NCI-H526 treated with DMSO at 0.1 percent for 48 hours (cell line): Measurements from ENCODE around the gene PCDHGA9.
"Not testable (repeated sequence)": the region's sequence is repeated elsewhere in the genome, so short reads cannot be mapped to it uniquely, and the experiment has no call there.

ENCODE experiments used
- DNase-seq: peaks from one replicate; lab custom pipeline; 2025; lab: John Stamatoyannopoulos, UW

The PCDHGA9 gene

GRCh38 chr5:141414548-141415274 is 12.1 kb downstream of the PCDHGA9 start:
- DNase-seq, result not testable (repeated sequence)

DNA sequence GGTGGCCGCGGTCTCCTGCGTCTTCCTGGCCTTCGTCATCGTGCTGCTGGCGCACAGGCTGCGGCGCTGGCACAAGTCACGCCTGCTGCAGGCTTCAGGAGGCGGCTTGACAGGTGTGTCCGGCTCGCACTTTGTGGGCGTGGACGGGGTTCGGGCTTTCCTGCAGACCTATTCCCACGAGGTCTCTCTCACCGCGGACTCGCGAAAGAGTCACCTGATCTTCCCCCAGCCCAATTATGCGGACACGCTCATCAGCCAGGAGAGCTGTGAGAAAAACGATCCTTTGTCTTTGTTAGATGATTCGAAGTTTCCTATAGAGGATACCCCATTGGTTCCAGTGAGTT is 12.7 kb downstream of the PCDHGA9 start:
- DNase-seq, result not testable (repeated sequence)

DNA sequence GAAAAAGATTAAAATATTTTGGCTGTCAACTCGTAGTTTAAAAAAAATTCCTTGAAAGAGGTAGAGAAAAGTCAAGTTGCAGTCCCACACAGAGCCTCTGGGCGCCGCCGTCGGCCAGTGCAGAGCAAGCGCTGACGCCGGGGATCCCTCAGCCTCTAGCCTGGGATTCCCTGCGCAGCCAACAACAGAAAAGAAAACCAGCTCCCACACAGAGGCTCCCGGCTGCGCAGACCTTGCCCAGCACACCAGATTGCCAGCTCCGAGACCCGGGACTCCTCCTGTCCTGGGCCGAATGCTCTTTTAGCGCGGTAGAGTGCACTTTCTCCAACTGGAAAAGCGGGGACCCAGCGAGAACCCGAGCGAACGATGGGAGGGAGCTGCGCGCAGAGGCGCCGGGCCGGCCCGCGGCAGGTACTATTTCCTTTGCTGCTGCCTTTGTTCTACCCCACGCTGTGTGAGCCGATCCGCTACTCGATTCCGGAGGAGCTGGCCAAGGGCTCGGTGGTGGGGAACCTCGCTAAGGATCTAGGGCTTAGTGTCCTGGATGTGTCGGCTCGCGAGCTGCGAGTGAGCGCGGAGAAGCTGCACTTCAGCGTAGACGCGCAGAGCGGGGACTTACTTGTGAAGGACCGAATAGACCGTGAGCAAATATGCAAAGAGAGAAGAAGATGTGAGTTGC is 15.1 kb downstream of the PCDHGA9 start, which contains the start of gene PCDHGB7:
TSS of gene PCDHGB7 (plus strand) at position 184 of the 679 bp plus-strand sequence. CDS start at position 367, 183 bp downstream.
- peak; percentile 21 for DNase-seq

DNA sequence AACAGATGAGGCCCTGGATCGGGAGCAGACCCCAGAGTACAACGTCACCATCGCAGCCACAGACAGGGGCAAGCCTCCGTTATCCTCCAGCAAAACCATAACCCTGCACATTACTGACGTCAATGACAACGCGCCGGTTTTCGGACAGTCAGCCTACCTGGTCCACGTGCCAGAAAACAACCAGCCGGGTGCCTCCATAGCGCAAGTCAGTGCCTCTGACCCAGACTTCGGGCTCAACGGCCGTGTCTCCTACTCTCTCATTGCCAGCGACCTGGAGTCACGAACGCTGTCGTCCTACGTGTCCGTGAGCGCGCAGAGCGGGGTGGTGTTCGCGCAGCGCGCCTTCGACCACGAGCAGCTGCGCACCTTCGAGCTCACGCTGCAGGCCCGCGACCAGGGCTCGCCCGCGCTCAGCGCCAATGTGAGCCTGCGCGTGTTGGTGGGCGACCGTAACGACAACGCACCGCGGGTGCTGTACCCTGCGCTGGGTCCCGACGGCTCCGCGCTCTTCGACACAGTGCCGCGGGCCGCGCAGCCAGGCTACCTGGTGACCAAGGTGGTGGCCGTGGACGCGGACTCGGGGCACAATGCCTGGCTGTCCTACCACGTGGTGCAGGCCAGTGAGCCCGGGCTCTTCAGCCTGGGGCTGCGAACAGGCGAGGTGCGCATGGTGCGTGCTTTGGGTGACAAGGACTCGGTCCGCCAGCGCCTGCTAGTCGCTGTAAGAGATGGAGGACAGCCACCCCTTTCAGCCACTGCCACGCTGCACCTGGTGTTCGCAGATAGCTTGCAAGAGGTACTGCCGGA is 16.7 kb downstream of the PCDHGA9 start:
- no peak for DNase-seq

GRCh38 chr5:141420855-141421488 is 18.4 kb downstream of the PCDHGA9 start, which contains the start of gene PCDHGA11:
TSS of gene PCDHGA11 (plus strand) at chr5:141421051. CDS start at chr5:141421228, 177 bp downstream.
- no peak for DNase-seq

GRCh38 chr5:141421489-141421855 is 18.9 kb downstream of the PCDHGA9 start:
- no peak for DNase-seq

GRCh38 chr5:141422742-141423291 is 20.2 kb downstream of the PCDHGA9 start:
- no peak for DNase-seq

DNA sequence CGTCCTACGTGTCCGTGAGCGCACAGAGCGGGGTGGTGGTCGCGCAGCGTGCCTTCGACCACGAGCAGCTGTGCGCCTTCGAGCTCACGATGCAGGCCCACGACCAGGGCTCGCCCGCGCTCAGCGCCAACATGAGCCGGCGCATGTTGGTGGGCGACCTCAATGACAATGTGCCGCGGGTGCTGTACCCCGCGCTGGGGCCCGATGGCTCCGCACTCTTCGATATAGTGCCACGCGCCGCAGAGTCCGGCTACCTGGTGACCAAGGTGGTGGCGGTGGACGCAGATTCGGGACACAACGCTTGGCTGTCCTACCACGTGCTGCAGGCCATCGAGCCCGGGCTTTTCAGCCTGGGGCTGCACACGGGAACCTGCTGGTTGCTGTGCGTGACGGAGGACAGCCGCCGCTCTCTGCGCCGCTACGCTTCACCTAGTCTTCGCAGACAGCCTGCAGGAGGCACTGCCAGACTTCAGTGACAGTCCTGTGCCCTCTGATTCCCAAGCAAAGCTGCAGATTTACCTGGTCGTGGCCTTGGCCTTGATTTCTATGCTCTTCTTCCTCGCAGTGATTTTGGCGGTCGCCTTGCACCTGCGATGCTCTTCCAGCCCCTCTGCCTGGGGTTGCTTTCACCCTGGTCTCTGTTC is 25.3 kb downstream of the PCDHGA9 start:
- no peak for DNase-seq

GRCh38 chr5:141430332-141431113 is 27.9 kb downstream of the PCDHGA9 start, which contains the start of gene PCDHGA12:
TSS of gene PCDHGA12 (plus strand) at chr5:141430507. CDS start at chr5:141430760, 253 bp downstream.
- DNase-seq, result peak; percentile 78

- no peak for DNase-seq
Observed at GRCh38 chr5:141431286-141431685, 28.7 kb downstream of the PCDHGA9 start.

- DNase-seq, result not testable (repeated sequence)
Observed at GRCh38 chr5:141432308-141432707, 29.7 kb downstream of the PCDHGA9 start.

- DNase-seq, result not testable (repeated sequence)
Observed at GRCh38 chr5:141432726-141433125, 30.1 kb downstream of the PCDHGA9 start.

GRCh38 chr5:141434006-141434405 is 31.4 kb downstream of the PCDHGA9 start:
- no peak for DNase-seq

- no peak for DNase-seq
Observed at GRCh38 chr5:141437221-141437620, 34.6 kb downstream of the PCDHGA9 start.

- DNase-seq, result peak; percentile 42
Observed at GRCh38 chr5:141439411-141440141, 37.0 kb downstream of the PCDHGA9 start.

DNA sequence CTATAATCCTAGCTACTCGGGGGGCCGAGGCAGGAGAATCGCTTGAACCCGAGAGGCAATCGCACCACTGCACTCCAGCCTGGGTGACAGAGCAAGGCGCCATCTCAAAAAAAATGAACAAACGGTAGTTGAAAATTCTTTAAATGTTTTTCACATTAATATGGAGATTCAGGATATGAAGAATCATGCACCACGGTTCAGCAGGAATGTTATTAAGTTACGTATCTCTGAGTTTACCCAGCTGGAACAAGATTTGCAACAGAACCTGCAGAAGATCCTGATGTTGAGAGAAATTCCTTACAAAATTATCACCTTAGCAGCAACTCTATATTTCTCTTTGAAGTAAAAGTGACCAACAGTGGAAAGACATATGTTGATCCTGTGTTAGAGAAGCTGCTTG is 37.8 kb downstream of the PCDHGA9 start:
- no peak for DNase-seq

DNA sequence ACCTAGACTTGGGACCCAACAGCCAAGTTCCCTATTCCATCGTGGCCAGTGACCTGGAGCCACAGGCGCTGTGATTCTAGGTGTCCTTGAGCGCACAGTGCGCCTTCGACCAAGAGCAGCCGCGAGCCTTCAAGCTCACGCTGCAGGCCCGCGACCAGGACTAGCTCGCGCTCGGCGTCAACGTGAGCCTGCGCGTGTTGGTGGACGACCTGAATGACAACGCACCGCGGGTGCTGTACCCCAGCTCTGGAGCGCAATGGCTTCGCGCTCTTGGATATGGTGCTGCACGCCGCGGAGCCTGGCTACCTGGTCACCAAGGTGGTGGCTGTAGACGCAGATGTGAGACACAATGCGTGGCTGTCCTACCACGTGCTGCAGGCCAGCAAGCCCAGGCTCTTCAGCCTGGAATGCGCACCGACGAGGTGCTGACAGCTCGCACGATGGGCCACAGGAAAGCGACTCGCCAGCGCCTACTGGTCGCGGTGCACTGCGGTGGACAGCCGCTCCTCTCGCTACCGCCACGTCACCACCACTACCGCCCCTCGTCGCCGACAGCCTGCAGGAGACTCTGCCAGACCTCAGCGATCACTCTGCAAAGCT is 39.1 kb downstream of the PCDHGA9 start:
- DNase-seq, result no peak
